ENCODE measurements around the gene ENC1.

- TF ChIP-seq CTCF (conservative IDR thresholded peaks at IDR 0.05; ENCODE audit: low read length) (no peak), EZH2phosphoT487 (IDR thresholded peaks at IDR 0.05; ENCODE audit: borderline replicate concordance, low read depth, low read length) (no peak)
These were observed 59.8 kb downstream of the ENC1 start for GRCh38 chr5:74580729-74581109.
